ENCODE data around the gene KCNJ4.
"Not testable (repeated sequence)": the region's sequence is repeated elsewhere in the genome, so short reads cannot be mapped to it uniquely, and the experiment has no call there.

The KCNJ4 gene

GRCh38 chr22:38398609-38399461, 56.2 kb downstream of the KCNJ4 start:
- Histone ChIP-seq H3K36me3 (replicated peaks; ENCODE audit: insufficient read depth, low read length) (no peaks in the 10 kb centered on the region), H3K9ac (ENCODE audit: low read length) (peak overlapping the region; percentile 86), H2AFZ (ENCODE audit: low read length) (no peak overlapping the region), H3K9me2 (replicated peaks; ENCODE audit: insufficient read depth, low read length) (no peaks in the 10 kb centered on the region), H3K27me3 (replicated peaks; ENCODE audit: insufficient read depth, low read length) (no peaks in the 10 kb centered on the region), H3K27ac (ENCODE audit: low read length) (peak overlapping the region; percentile 99; the same call in 1 of the 2 replicates), H3K79me2 (ENCODE audit: low read length) (peaks cover 47% of the 10 kb centered on the region), H4K20me1 (ENCODE audit: insufficient read depth, low read length) (no peaks in the 10 kb centered on the region), H3K9me3 (replicated peaks; ENCODE audit: insufficient read depth, low read length) (no peaks in the 10 kb centered on the region), H3K4me1 (ENCODE audit: low read length) (no peaks in the 10 kb centered on the region), H3F3A (ENCODE audit: insufficient read depth, low read length) (peaks cover 26% of the 10 kb centered on the region), H3K4me3 (ENCODE audit: low read length) (peak overlapping the region; percentile 66; the same call in 1 of the 2 replicates), H3K4me2 (ENCODE audit: low read depth, low read length) (peak overlapping the region; percentile 41; the same call in 1 of the 2 replicates)
- DNase-seq, result peak; percentile 73
- TF ChIP-seq EZH2phosphoT487 (IDR thresholded peaks at IDR 0.05; ENCODE audit: low read length) (no peak), EZH2 (optimal IDR thresholded peaks at IDR 0.05; ENCODE audit: low read depth, low read length) (no peak)
- TF ChIP-seq, protein P1, sequence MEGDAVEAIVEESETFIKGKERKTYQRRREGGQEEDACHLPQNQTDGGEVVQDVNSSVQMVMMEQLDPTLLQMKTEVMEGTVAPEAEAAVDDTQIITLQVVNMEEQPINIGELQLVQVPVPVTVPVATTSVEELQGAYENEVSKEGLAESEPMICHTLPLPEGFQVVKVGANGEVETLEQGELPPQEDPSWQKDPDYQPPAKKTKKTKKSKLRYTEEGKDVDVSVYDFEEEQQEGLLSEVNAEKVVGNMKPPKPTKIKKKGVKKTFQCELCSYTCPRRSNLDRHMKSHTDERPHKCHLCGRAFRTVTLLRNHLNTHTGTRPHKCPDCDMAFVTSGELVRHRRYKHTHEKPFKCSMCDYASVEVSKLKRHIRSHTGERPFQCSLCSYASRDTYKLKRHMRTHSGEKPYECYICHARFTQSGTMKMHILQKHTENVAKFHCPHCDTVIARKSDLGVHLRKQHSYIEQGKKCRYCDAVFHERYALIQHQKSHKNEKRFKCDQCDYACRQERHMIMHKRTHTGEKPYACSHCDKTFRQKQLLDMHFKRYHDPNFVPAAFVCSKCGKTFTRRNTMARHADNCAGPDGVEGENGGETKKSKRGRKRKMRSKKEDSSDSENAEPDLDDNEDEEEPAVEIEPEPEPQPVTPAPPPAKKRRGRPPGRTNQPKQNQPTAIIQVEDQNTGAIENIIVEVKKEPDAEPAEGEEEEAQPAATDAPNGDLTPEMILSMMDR (IDR thresholded peaks at IDR 0.05; ENCODE audit: low read length), result no peak

- H3K4me3 ChIP-seq (ENCODE audit: low read length), result peak overlapping the region; percentile 89; the same call in 1 of the 2 replicates
- peak; percentile 56 for DNase-seq
- H4K20me1 ChIP-seq (ENCODE audit: insufficient read depth, low read length); H3K4me2 ChIP-seq (ENCODE audit: low read depth, low read length); H3K36me3 ChIP-seq (replicated peaks; ENCODE audit: insufficient read depth, low read length); H3K27me3 ChIP-seq (replicated peaks; ENCODE audit: insufficient read depth, low read length); H2AFZ ChIP-seq (ENCODE audit: low read length); H3K9me2 ChIP-seq (replicated peaks; ENCODE audit: insufficient read depth, low read length); H3K9me3 ChIP-seq (replicated peaks; ENCODE audit: insufficient read depth, low read length); H3K4me1 ChIP-seq (ENCODE audit: low read length): not testable (repeated sequence)
- peaks cover 54% of the 10 kb centered on the region for H3K79me2 ChIP-seq (ENCODE audit: low read length)
- H3K27ac ChIP-seq (ENCODE audit: low read length), result peak overlapping the region; percentile 99
- H3K9ac ChIP-seq (ENCODE audit: low read length), result peak overlapping the region; percentile 97
- peaks cover 27% of the 10 kb centered on the region for H3F3A ChIP-seq (ENCODE audit: insufficient read depth, low read length)
These were observed 56.8 kb downstream of the KCNJ4 start for GRCh38 chr22:38398181-38398608.

DNA sequence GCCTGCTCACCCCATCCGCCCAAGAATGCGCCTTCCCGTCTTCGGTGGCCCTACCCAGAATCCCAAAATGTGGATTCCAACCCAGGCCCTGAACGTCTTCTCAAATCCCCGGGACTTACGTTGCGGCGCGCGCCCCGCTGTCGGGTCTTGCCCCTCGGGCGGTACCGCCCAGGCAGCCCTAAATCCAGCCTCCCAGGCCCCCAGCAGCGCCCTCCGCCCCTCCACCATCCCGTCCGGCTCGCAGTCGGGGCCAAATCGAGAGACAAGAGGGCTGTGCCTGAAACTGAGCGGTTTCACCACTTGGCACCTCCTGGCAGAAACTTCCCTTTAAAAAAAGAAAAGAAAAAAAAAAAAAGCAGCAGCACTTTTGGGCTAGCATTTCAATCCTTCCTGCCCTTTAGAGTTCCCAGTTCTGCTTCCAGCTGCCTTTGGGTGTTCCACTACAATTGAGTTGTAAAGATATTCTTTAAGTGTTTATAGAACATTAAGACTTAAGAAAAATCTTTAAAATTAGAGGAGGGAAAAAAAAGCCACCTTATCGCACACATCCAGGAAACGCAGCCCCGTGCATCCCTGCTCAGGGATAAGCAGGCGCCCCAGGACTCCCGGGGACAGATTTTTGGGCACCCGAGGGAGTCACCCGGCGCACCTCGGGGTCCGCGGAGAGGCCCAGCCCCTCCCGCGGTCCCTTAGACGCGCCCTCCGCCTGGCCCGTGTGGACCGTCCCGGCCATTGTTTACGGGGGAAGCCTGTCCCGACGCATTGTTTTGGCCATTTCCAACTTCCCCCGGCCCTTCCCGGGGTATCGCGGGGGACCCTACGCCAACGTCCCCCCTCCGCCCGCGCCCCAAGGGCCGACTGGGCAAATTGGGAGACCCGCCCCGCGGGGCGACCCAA, 57.6 kb downstream of the KCNJ4 start:
- Histone ChIP-seq H3K79me2 (ENCODE audit: low read length) (peaks cover 61% of the 10 kb centered on the region), H3K4me2 (ENCODE audit: low read depth, low read length) (peak overlapping the region; percentile 94), H3F3A (ENCODE audit: insufficient read depth, low read length) (peaks cover 34% of the 10 kb centered on the region), H3K4me1 (ENCODE audit: low read length) (no peaks in the 10 kb centered on the region), H3K27ac (ENCODE audit: low read length) (peak overlapping the region; percentile 99), H4K20me1 (ENCODE audit: insufficient read depth, low read length) (no peaks in the 10 kb centered on the region), H3K9ac (ENCODE audit: low read length) (peak overlapping the region; percentile 97), H3K4me3 (ENCODE audit: low read length) (peak overlapping the region; percentile 89), H3K36me3 (replicated peaks; ENCODE audit: insufficient read depth, low read length) (no peaks in the 10 kb centered on the region), H3K27me3 (replicated peaks; ENCODE audit: insufficient read depth, low read length) (no peaks in the 10 kb centered on the region), H3K9me2 (replicated peaks; ENCODE audit: insufficient read depth, low read length) (no peaks in the 10 kb centered on the region), H2AFZ (ENCODE audit: low read length) (no peak overlapping the region), H3K9me3 (replicated peaks; ENCODE audit: insufficient read depth, low read length) (no peaks in the 10 kb centered on the region)
- TF ChIP-seq, protein P1 (IDR thresholded peaks at IDR 0.05; ENCODE audit: low read length), result no peak
- TF ChIP-seq EZH2 (optimal IDR thresholded peaks at IDR 0.05; ENCODE audit: low read depth, low read length), result no peak
- no peak for TF ChIP-seq EZH2phosphoT487 (IDR thresholded peaks at IDR 0.05; ENCODE audit: low read length)
- peak; percentile 86 for DNase-seq

DNA sequence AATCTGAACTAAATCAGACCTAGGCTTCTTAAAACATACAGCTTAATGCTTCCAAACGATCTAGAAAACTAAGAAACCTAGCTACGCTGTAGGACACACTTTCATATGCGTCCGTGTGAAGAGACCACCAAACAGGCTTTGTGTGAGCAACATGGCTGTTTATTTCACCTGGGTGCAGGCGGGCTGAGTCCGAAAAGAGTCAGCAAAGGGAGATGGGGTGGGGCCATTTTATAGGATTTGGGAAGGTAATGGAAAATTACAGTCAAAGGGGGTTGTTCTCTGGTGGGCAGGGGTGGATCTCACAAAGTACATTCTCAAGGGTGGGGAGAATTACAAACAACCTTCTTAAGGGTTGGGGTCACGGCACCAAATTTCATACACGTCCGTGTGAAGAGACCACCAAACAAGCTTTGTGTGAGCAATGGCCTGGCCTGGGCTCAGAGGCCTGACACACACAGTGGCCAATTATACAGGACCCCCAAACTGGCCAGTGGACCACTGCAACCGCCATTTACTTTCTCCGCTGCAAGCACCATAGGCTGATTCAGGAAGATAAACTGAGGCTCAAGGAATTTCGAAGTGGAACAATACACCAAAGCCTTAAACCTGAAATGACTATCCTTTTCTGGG, 58.4 kb downstream of the KCNJ4 start:
- Histone ChIP-seq H3K4me3 (ENCODE audit: low read length) (peak overlapping the region; percentile 89), H3F3A (ENCODE audit: insufficient read depth, low read length) (peaks cover 34% of the 10 kb centered on the region), H3K79me2 (ENCODE audit: low read length) (peaks cover 70% of the 10 kb centered on the region), H3K4me2 (ENCODE audit: low read depth, low read length) (peak overlapping the region; percentile 94), H3K27ac (ENCODE audit: low read length) (peak overlapping the region; percentile 99), H3K9ac (ENCODE audit: low read length) (peak overlapping the region; percentile 97)
- H3K4me1 ChIP-seq (ENCODE audit: low read length); H3K27me3 ChIP-seq (replicated peaks; ENCODE audit: insufficient read depth, low read length); H4K20me1 ChIP-seq (ENCODE audit: insufficient read depth, low read length); H3K36me3 ChIP-seq (replicated peaks; ENCODE audit: insufficient read depth, low read length); H3K9me2 ChIP-seq (replicated peaks; ENCODE audit: insufficient read depth, low read length); H2AFZ ChIP-seq (ENCODE audit: low read length); H3K9me3 ChIP-seq (replicated peaks; ENCODE audit: insufficient read depth, low read length): not testable (repeated sequence)
- DNase-seq, result peak; percentile 14

GRCh38 chr22:38395944-38396343, 59.1 kb downstream of the KCNJ4 start:
- not testable (repeated sequence) for H4K20me1 ChIP-seq (ENCODE audit: insufficient read depth, low read length); H3K36me3 ChIP-seq (replicated peaks; ENCODE audit: insufficient read depth, low read length); H3K27me3 ChIP-seq (replicated peaks; ENCODE audit: insufficient read depth, low read length); H3K9me2 ChIP-seq (replicated peaks; ENCODE audit: insufficient read depth, low read length); H3K4me1 ChIP-seq (ENCODE audit: low read length); H2AFZ ChIP-seq (ENCODE audit: low read length); H3K9me3 ChIP-seq (replicated peaks; ENCODE audit: insufficient read depth, low read length)
- Histone ChIP-seq H3K4me3 (ENCODE audit: low read length) (peak overlapping the region; percentile 89), H3K27ac (ENCODE audit: low read length) (peak overlapping the region; percentile 99), H3K4me2 (ENCODE audit: low read depth, low read length) (peak overlapping the region; percentile 94), H3F3A (ENCODE audit: insufficient read depth, low read length) (peaks cover 35% of the 10 kb centered on the region), H3K79me2 (ENCODE audit: low read length) (peaks cover 76% of the 10 kb centered on the region), H3K9ac (ENCODE audit: low read length) (peak overlapping the region; percentile 97)
- peak; percentile 32 for DNase-seq

Measured in MM.1S (cell line).